Neural progenitor cell (in vitro differentiated cells): ENCODE measurements around the gene PAX7.

Experiments used
- CTCF ChIP-seq: fragments of 200-600 bp; sonication (generic); IDR thresholded peaks from 2 replicates; pipeline ENCODE4 v1.5.1; 2017; ENCODE audit warnings: antibody characterized with exemption, mild to moderate bottlenecking
- EZH2 ChIP-seq: fragments of 200-600 bp; sonication (generic); IDR thresholded peaks from 2 replicates; pipeline ENCODE4 v1.6.1; 2017; ENCODE audit warnings: antibody characterized with exemption, mild to moderate bottlenecking, moderate library complexity
- EZH2phosphoT487 ChIP-seq: fragments of 200-600 bp; sonication (generic); IDR thresholded peaks from 2 replicates; pipeline ENCODE4 v1.6.1; 2017; ENCODE audit warnings: antibody characterized with exemption

- TF ChIP-seq CTCF (no peak), EZH2 (no peak), EZH2phosphoT487 (no peak)
Observed at GRCh38 chr1:18736958-18737357, 106.3 kb downstream of the PAX7 start.
